ENCODE results near the gene ARID4B.

DNA sequence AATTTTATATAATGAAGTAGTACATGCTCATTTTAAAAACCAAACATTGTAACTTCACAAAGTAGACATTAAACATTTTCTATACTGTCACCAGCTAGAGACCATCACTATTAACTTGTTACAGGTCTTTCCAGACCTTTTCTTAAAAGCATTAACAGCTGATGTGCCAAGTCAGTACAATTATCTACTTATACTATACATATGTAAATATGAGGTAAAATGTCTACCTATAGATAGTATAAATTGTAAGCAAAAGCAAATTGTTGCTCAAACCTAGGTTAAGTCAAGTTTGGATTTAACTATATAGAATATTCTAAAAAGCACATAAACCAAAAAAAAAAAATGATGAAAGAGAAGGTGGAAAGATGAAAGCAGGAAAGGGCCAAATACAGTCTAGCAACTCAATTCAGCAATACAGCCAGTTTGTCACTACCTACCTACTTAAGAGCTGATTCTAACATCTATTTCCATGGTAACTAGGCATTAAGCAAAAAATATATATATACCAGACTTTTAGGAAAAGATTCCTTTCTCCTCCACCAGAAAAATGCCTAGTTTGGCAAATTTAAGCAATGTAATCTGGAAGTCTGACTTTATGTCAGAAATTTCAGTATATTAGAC, 34.5 kb downstream of the ARID4B start:
- TF ChIP-seq, protein P1, sequence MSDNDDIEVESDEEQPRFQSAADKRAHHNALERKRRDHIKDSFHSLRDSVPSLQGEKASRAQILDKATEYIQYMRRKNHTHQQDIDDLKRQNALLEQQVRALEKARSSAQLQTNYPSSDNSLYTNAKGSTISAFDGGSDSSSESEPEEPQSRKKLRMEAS (IDR thresholded peaks at IDR 0.05): no peak
- no peak for TF ChIP-seq ELF1 (IDR thresholded peaks at IDR 0.05; ENCODE audit: borderline replicate concordance, low read depth)
- TF ChIP-seq, protein P2, sequence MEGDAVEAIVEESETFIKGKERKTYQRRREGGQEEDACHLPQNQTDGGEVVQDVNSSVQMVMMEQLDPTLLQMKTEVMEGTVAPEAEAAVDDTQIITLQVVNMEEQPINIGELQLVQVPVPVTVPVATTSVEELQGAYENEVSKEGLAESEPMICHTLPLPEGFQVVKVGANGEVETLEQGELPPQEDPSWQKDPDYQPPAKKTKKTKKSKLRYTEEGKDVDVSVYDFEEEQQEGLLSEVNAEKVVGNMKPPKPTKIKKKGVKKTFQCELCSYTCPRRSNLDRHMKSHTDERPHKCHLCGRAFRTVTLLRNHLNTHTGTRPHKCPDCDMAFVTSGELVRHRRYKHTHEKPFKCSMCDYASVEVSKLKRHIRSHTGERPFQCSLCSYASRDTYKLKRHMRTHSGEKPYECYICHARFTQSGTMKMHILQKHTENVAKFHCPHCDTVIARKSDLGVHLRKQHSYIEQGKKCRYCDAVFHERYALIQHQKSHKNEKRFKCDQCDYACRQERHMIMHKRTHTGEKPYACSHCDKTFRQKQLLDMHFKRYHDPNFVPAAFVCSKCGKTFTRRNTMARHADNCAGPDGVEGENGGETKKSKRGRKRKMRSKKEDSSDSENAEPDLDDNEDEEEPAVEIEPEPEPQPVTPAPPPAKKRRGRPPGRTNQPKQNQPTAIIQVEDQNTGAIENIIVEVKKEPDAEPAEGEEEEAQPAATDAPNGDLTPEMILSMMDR (IDR thresholded peaks at IDR 0.05 in 2 of 3, conservative IDR thresholded peaks at IDR 0.05 in 1 of 3; ENCODE audit: borderline replicate concordance in 1 of 3, insufficient read depth in 1 of 3, low read depth in 2 of 3, low read length in 2 of 3): no peak
- no peak for TF ChIP-seq POLR2A (IDR thresholded peaks at IDR 0.05; ENCODE audit: borderline replicate concordance, extremely low read depth, insufficient read depth, insufficient read length)
- no peak for TF ChIP-seq JUND (IDR thresholded peaks at IDR 0.05)
- TF ChIP-seq TCF7L2 (IDR thresholded peaks at IDR 0.05; ENCODE audit: borderline replicate concordance, extremely low read depth, insufficient read depth, insufficient read length): no peak
- no peak for TF ChIP-seq SRF (IDR thresholded peaks at IDR 0.05; ENCODE audit: low read depth)
- TF ChIP-seq, protein P3, sequence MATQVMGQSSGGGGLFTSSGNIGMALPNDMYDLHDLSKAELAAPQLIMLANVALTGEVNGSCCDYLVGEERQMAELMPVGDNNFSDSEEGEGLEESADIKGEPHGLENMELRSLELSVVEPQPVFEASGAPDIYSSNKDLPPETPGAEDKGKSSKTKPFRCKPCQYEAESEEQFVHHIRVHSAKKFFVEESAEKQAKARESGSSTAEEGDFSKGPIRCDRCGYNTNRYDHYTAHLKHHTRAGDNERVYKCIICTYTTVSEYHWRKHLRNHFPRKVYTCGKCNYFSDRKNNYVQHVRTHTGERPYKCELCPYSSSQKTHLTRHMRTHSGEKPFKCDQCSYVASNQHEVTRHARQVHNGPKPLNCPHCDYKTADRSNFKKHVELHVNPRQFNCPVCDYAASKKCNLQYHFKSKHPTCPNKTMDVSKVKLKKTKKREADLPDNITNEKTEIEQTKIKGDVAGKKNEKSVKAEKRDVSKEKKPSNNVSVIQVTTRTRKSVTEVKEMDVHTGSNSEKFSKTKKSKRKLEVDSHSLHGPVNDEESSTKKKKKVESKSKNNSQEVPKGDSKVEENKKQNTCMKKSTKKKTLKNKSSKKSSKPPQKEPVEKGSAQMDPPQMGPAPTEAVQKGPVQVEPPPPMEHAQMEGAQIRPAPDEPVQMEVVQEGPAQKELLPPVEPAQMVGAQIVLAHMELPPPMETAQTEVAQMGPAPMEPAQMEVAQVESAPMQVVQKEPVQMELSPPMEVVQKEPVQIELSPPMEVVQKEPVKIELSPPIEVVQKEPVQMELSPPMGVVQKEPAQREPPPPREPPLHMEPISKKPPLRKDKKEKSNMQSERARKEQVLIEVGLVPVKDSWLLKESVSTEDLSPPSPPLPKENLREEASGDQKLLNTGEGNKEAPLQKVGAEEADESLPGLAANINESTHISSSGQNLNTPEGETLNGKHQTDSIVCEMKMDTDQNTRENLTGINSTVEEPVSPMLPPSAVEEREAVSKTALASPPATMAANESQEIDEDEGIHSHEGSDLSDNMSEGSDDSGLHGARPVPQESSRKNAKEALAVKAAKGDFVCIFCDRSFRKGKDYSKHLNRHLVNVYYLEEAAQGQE (IDR thresholded peaks at IDR 0.05; ENCODE audit: low read depth): no peak
- no peak for TF ChIP-seq POLR2AphosphoS5 (IDR thresholded peaks at IDR 0.05; ENCODE audit: low read depth, low read length)
